Measurements from ENCODE around the gene ADGRE2.

The ADGRE2 gene

DNA sequence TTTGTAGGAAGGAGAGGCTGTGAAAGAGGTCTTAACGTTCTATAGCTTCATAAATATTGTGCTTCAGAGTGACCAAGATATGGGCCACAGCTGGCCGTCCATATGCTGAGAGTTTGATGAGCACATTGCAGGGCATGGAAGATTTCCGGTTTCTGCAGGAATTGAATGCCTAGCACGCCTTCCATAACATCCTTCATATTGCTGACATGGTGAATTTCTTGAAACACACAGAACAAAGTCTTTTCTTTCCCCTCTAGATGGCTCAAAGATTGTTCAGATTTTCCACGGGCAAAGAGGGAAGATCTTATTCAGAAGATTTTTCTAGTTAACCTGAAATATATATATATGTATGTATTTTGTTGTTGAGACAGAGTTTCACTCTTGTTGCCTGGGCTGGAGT, 42.4 kb downstream of the ADGRE2 start:
- no peak for DNase-seq (ENCODE audit: low spot score)

DNA sequence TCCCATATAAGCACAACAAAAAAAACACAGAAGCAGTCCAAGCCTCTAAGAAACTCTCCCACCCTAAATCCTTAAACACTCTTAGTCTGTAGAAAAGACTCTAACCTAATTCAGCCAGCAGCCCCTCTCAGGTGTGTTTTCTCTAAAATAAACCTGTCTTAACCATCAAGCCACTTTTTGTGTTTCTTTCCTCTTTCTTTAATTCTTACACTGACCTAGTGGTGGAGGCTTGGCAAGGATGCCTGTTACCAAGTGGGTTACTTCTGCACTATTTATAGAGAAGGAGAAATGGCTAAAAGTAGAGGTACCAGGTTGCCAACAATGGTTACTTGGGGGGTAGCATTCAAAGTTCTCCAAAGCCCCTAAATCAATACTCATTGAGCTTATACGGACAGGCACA, 44.8 kb downstream of the ADGRE2 start:
- DNase-seq (ENCODE audit: low spot score) = no peak

DNA sequence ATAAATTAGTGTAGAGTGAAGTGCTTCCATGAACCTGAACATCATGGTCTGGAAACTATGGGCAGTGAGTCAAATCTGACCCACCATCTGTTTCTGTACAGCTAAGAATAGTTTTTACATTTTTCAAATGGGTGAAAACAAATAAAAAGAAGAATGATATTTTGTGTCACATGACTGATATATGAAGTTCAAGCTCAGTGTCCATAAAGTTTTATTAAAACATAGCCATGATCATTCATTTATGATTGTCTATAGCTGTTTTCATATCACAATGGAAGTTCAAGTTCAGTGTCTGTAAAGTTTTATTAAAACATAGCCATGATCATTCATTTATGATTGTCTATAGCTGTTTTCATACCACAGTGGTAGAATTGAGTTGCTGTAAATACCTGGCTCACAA, 45.9 kb downstream of the ADGRE2 start:
- DNase-seq (ENCODE audit: low spot score) = no peak

GRCh38 chr19:14731200-14731599, 47.2 kb downstream of the ADGRE2 start:
- no peak for DNase-seq (ENCODE audit: low spot score)

- DNase-seq (ENCODE audit: low spot score) = no peak
Measured at GRCh38 chr19:14728595-14728994, 49.8 kb downstream of the ADGRE2 start.

GRCh38 chr19:14722127-14722526, 56.2 kb downstream of the ADGRE2 start:
- no peak for DNase-seq (ENCODE audit: low spot score)

DNA sequence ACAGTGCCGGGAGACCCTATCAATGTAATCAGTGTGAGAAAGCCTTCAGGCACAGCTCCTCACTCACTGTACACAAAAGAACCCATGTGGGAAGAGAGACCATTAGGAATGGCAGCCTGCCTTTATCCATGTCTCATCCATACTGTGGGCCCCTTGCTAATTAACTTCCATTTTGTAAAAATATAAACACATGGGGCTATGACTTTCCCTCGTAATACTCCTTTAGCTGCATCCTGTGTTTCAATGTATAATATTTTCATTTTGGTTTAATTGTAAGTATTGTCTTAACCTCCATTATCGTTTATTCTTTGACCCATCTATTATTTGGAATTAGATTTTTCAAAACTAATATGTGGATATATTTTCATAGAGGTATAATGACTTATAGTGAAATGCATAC, 59.2 kb downstream of the ADGRE2 start:
- DNase-seq (ENCODE audit: low spot score) = no peak

GRCh38 chr19:14718522-14719116, 59.7 kb downstream of the ADGRE2 start:
- DNase-seq (ENCODE audit: low spot score) = no peak

- no peak for DNase-seq (ENCODE audit: low spot score)
Measured at GRCh38 chr19:14715841-14716240, 62.5 kb downstream of the ADGRE2 start.

DNA sequence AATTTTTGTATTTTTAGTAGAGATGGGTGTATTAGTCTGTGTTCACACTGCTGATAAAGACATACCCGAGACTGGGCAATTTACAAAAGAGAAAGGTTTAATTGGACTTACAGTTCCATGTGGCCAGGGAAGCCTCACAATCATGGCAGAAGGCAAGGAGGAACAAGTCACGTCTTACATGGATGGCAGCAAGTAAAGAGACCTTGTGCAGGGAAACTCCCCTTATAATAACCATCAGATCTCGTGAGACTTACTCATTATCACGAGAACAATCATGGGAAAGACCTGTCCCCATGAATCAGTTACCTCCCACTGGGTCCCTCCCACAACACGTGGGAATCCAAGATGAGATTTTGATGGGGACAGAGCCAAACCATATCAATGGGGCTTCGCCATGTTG, 73.9 kb downstream of the ADGRE2 start:
- DNase-seq (ENCODE audit: low spot score) = no peak

- DNase-seq (ENCODE audit: low spot score) = no peak
Measured at GRCh38 chr19:14703833-14704232, 74.5 kb downstream of the ADGRE2 start.

GRCh38 chr19:14700711-14701375, 77.5 kb downstream of the ADGRE2 start:
- no peak for DNase-seq (ENCODE audit: low spot score)

DNA sequence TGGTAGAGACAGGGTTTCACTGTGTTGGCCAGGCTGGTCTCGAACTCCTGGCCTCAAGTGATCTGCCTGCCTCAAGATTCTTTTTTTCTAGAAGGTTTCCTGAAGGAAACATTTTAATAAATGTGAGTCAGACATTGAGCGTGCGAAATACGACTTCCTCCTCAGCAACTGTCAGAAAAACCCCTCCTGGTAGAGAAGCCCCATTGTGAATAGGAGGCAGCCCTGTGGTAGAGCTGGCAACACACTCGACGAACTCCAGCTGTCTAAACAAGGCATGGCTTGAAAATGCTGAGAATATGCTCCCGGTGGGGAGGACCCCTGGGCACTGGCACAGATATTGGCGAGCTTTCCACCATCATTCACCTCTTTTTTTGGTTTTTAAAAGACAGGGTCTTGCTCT, 78.7 kb downstream of the ADGRE2 start:
- no peak for DNase-seq (ENCODE audit: low spot score)

GRCh38 chr19:14695471-14695870, 82.9 kb downstream of the ADGRE2 start:
- no peak for DNase-seq (ENCODE audit: low spot score)

DNA sequence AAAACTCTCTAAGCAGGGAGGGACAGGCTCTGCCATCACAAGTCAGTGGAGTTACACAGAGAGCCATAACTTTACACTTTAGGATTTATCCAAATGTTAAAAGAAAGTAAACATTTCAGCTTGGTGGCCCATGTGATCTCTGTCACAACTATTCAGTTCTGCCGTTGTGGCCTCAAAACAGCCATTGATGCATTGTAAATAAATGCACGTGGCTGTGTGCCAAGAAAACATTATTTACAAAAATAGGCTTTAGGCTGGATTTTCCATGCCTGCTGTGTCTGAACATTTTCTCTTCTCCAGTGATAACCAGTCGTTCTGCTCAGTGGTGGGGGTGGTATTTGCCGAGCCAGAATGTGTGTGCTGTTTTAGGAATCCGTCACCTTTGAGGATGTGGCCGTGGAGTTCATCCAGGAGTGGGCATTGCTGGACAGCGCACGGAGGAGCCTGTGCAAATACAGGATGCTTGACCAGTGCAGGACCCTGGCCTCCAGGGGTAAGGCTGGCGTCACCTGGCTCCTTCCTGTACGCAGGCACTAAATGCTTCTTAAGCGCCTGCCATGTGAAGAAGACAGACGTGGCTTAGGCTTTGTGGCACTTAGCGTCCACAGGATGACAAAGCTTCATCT, 83.6 kb downstream of the ADGRE2 start:
- no peak for DNase-seq (ENCODE audit: low spot score)

- peak; percentile 99 for DNase-seq (ENCODE audit: low spot score)
Measured at GRCh38 chr19:14689598-14690503, 88.5 kb downstream of the ADGRE2 start, which contains the start of gene ZNF333. TSS of gene ZNF333 (plus strand) at chr19:14690048. CDS start at chr19:14693492, 3,444 bp downstream.

GRCh38 chr19:14686411-14686810, 91.9 kb downstream of the ADGRE2 start:
- no peak for DNase-seq (ENCODE audit: low spot score)

DNA sequence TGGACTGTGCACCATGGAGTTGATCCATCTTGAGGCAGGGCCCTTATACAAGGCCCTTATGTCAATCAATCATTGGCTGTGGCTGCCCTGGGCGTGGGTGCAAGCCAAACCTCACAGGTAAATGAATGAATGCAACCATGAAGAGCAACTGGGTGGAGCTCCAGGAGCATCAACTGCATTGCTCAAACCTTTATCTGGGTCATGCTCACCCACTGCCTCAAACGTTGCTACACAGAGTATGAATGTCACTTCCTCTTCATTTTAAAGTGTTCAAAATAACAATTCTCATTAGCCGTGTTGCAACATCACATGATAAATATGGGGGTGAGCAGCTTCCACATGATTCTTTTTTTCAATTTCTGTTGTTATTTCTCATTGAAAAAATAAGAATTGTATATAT, 94.9 kb downstream of the ADGRE2 start:
- no peak for DNase-seq (ENCODE audit: low spot score)

All from D341Med (cell line).